ENCODE measurements around the gene THUMPD2. TPM values are rescaled to one million over a fixed set of nuclear protein-coding genes. Genes with fewer than 3 reads are reported as not detected.
"Not testable (repeated sequence)": the region's sequence is repeated elsewhere in the genome, so short reads cannot be mapped to it uniquely, and the experiment has no call there.

THUMPD2 gene
- total and polyA plus RNA-seq, 2 experiments from 2014 or later, result 5.6 to 5.8 TPM

DNA sequence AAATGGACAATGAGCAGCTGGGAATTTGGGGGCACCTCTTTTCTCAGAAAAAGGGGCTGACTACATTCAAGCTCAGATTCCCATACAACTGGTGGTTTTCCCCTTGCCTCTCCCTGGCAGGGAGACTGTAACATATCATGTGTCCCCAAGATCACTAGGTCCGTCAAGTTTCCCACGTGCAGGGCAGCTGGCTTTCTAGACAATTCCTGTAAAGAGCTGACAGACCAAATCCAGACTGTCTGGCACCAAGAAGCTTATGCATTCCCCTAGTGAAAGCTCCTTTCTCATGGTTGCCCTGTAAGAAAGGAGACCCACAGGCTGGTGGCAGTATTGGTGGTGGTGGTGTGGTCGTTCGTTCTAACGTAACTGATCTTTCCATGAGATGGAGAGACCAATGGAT is 48.8 kb downstream of the THUMPD2 start:
- Histone ChIP-seq H3K4me3 (no peak overlapping the region), H3K9me3 (ENCODE audit: low read depth) (no peaks in the 10 kb centered on the region), H3K4me2 (ENCODE audit: unreplicated experiment) (no peak overlapping the region), H2AFZ (no peak overlapping the region), H4K20me1 (ENCODE audit: insufficient read depth) (no peaks in the 10 kb centered on the region), H3K27ac (no peak overlapping the region), H3K36me3 (ENCODE audit: low read depth) (0 out of 2 replicates have a peak, but pooled peaks cover 6% of the 10 kb centered on the region), H3K9ac (no peak overlapping the region), H3K27me3 (replicated peaks; ENCODE audit: insufficient read depth) (no peaks in the 10 kb centered on the region), H3K79me2 (ENCODE audit: insufficient read depth) (0 out of 2 replicates have a peak, but pooled peaks cover 11% of the 10 kb centered on the region), H3K9me2 (ENCODE audit: insufficient read depth) (no peaks in the 10 kb centered on the region), H3F3A (ENCODE audit: insufficient read depth) (peaks cover 8% of the 10 kb centered on the region), H3K4me1 (ENCODE audit: insufficient read depth) (peaks cover 2% of the 10 kb centered on the region)
- 66 to 67% methylated on average over 5 of the region's 5 CpGs for WGBS, 2 experiments (ENCODE audit: low coverage in 1 of 2, low lambda C conversion rate in 2 of 2, missing lambda C conversion rate in 2 of 2)
- in situ Hi-C loops (cut with MboI), result no loop called here
- DNase-seq, result no peak
- TF ChIP-seq EZH2phosphoT487 (IDR thresholded peaks at IDR 0.05; ENCODE audit: insufficient read depth, low read depth) (no peak), EZH2 (IDR thresholded peaks at IDR 0.05; ENCODE audit: insufficient read depth, poor library complexity, severe bottlenecking) (no peak)

DNA sequence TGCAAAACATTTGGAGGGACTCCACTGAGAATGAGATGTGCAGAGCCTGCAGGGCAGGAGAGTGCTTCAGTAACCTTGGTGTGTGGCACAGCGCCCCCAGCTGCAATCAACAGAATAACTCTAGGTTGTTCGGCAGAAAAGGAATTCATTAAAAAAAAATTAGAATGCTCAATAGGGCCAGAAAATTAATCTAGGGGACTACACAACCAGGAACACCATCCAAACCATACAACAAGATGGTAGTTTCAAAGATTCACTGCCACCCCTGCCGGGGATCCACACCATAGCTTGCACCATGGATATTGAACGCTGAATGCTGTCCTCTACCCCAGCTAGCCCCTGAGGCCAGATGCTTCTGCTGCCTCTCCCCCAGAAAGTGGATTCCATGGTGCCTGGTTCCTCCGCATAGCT is 50.1 kb downstream of the THUMPD2 start:
- TF ChIP-seq EZH2phosphoT487 (IDR thresholded peaks at IDR 0.05; ENCODE audit: insufficient read depth, low read depth), result no peak
- no peak for TF ChIP-seq EZH2 (IDR thresholded peaks at IDR 0.05; ENCODE audit: insufficient read depth, poor library complexity, severe bottlenecking)
- in situ Hi-C loops (cut with MboI), result no loop called here
- no peak overlapping the region for H3K4me3 ChIP-seq
- H3K79me2 ChIP-seq (ENCODE audit: insufficient read depth), result no peaks in the 10 kb centered on the region
- peak; percentile 73 for DNase-seq
- no peak overlapping the region for H2AFZ ChIP-seq
- 0 out of 2 replicates have a peak, but pooled peaks cover 6% of the 10 kb centered on the region for H3K36me3 ChIP-seq (ENCODE audit: low read depth)
- H3K9ac ChIP-seq, result no peak overlapping the region
- H3K9me3 ChIP-seq (ENCODE audit: low read depth), result no peaks in the 10 kb centered on the region
- H3K27me3 ChIP-seq (replicated peaks; ENCODE audit: insufficient read depth), result no peaks in the 10 kb centered on the region
- no peak overlapping the region for H3K4me2 ChIP-seq (ENCODE audit: unreplicated experiment)
- WGBS, 2 experiments (ENCODE audit: low coverage in 1 of 2, low lambda C conversion rate in 2 of 2, missing lambda C conversion rate in 2 of 2), result 23 to 28% methylated on average over 5 of the region's 5 CpGs
- H4K20me1 ChIP-seq (ENCODE audit: insufficient read depth), result no peaks in the 10 kb centered on the region
- H3K4me1 ChIP-seq (ENCODE audit: insufficient read depth), result peaks cover 15% of the 10 kb centered on the region
- peaks cover 8% of the 10 kb centered on the region; the same call in 1 of the 2 replicates for H3F3A ChIP-seq (ENCODE audit: insufficient read depth)
- no peak overlapping the region for H3K27ac ChIP-seq
- H3K9me2 ChIP-seq (ENCODE audit: insufficient read depth), result no peaks in the 10 kb centered on the region

GRCh38 chr2:39728085-39728484 is 51.0 kb downstream of the THUMPD2 start:
- H3K36me3 ChIP-seq (ENCODE audit: low read depth); H3K4me3 ChIP-seq; H3F3A ChIP-seq (ENCODE audit: insufficient read depth); H3K9me2 ChIP-seq (ENCODE audit: insufficient read depth); H3K9me3 ChIP-seq (ENCODE audit: low read depth); H3K27ac ChIP-seq; DNase-seq; H3K4me2 ChIP-seq (ENCODE audit: unreplicated experiment); H2AFZ ChIP-seq; H4K20me1 ChIP-seq (ENCODE audit: insufficient read depth); H3K9ac ChIP-seq; in situ Hi-C loops (cut with MboI); H3K27me3 ChIP-seq (replicated peaks; ENCODE audit: insufficient read depth); H3K79me2 ChIP-seq (ENCODE audit: insufficient read depth): not testable (repeated sequence)
- WGBS, 2 experiments (ENCODE audit: low coverage in 1 of 2, low lambda C conversion rate in 2 of 2, missing lambda C conversion rate in 2 of 2), result 69 to 80% methylated on average over 4 of the region's 4 CpGs
- peaks cover 21% of the 10 kb centered on the region for H3K4me1 ChIP-seq (ENCODE audit: insufficient read depth)

DNA sequence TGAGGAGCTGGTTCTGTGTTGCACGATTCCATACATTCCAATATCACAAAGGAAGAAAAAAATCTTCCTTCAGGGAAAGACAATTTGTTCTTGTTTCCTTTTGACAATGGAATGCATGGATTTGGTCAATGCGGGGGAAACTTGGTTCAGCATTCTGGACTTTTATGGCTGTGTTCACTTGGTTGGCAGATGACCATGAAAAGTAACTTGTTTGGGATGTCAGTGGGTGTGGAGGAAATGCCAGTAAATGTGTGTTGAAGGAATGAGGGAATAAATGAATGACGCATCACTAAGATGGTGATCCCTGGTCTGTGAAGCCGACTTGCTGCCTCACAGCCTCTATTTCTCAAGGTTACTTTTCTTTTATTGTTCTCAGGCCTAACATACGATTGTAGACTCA is 53.7 kb downstream of the THUMPD2 start:
- Histone ChIP-seq H3K9me2 (ENCODE audit: insufficient read depth) (no peaks in the 10 kb centered on the region), H3F3A (ENCODE audit: insufficient read depth) (no peaks in the 10 kb centered on the region), H3K9me3 (ENCODE audit: low read depth) (no peaks in the 10 kb centered on the region), H3K36me3 (ENCODE audit: low read depth) (no peaks in the 10 kb centered on the region), H3K4me3 (no peak overlapping the region), H2AFZ (no peak overlapping the region), H4K20me1 (ENCODE audit: insufficient read depth) (no peaks in the 10 kb centered on the region), H3K4me1 (ENCODE audit: insufficient read depth) (peaks cover 21% of the 10 kb centered on the region), H3K9ac (no peak overlapping the region), H3K27ac (0 out of 2 replicates have a peak overlapping the region, but pooled peaks have one; percentile 9), H3K27me3 (replicated peaks; ENCODE audit: insufficient read depth) (no peaks in the 10 kb centered on the region), H3K4me2 (ENCODE audit: unreplicated experiment) (no peak overlapping the region), H3K79me2 (ENCODE audit: insufficient read depth) (no peaks in the 10 kb centered on the region)
- 83 to 84% methylated on average over 5 of the region's 5 CpGs for WGBS, 2 experiments (ENCODE audit: low coverage in 1 of 2, low lambda C conversion rate in 2 of 2, missing lambda C conversion rate in 2 of 2)
- no peak for TF ChIP-seq EZH2 (IDR thresholded peaks at IDR 0.05; ENCODE audit: insufficient read depth, poor library complexity, severe bottlenecking)
- TF ChIP-seq EZH2phosphoT487 (IDR thresholded peaks at IDR 0.05; ENCODE audit: insufficient read depth, low read depth), result no peak
- in situ Hi-C loops (cut with MboI), result no loop called here
- peak; percentile 54 for DNase-seq

GRCh38 chr2:39724828-39725144 is 54.3 kb downstream of the THUMPD2 start:
- Histone ChIP-seq H3K9me2 (ENCODE audit: insufficient read depth) (no peaks in the 10 kb centered on the region), H3K4me2 (ENCODE audit: unreplicated experiment) (no peak overlapping the region), H3K4me3 (no peak overlapping the region), H3K9ac (no peak overlapping the region), H3K9me3 (ENCODE audit: low read depth) (no peaks in the 10 kb centered on the region), H3K27ac (0 out of 2 replicates have a peak overlapping the region, but pooled peaks have one; percentile 9), H4K20me1 (ENCODE audit: insufficient read depth) (no peaks in the 10 kb centered on the region), H2AFZ (no peak overlapping the region), H3K27me3 (replicated peaks; ENCODE audit: insufficient read depth) (no peaks in the 10 kb centered on the region), H3K36me3 (ENCODE audit: low read depth) (no peaks in the 10 kb centered on the region), H3F3A (ENCODE audit: insufficient read depth) (no peaks in the 10 kb centered on the region), H3K4me1 (ENCODE audit: insufficient read depth) (peaks cover 21% of the 10 kb centered on the region), H3K79me2 (ENCODE audit: insufficient read depth) (no peaks in the 10 kb centered on the region)
- WGBS, 2 experiments (ENCODE audit: low coverage in 1 of 2, low lambda C conversion rate in 2 of 2, missing lambda C conversion rate in 2 of 2), result 75 to 77% methylated on average over 4 of the region's 4 CpGs
- DNase-seq, result no peak
- in situ Hi-C loops (cut with MboI), result no loop called here
- TF ChIP-seq EZH2 (IDR thresholded peaks at IDR 0.05; ENCODE audit: insufficient read depth, poor library complexity, severe bottlenecking) (no peak), EZH2phosphoT487 (IDR thresholded peaks at IDR 0.05; ENCODE audit: insufficient read depth, low read depth) (no peak)
